Bronchial epithelial cell (primary cell): ENCODE measurements around the gene JCAD. TPM values are rescaled to one million over a fixed set of nuclear protein-coding genes. Genes with fewer than 3 reads are reported as not detected.

ENCODE experiments used
- DNase-seq: peaks from one replicate; pipeline ENCODE4 v3.0.0-alpha.2; 2010; ENCODE audit warnings: low read depth
- FAIRE-seq: peaks from 2 replicates; lab custom pipeline; 2011; peaks lifted over from hg19 to GRCh38; lab: Jason Lieb, UNC
- H3K27me3 ChIP-seq: 2 replicates; pipeline ENCODE4 v1.5.1; 2011; ENCODE audit warnings: low read length; ENCODE audit not compliant: control insufficient read depth, insufficient read depth
- H3K36me3 ChIP-seq: 2 replicates; pipeline ENCODE4 v1.5.1; 2011; ENCODE audit warnings: low read length; ENCODE audit not compliant: control insufficient read depth, insufficient read depth
- H3K4me3 ChIP-seq: 2 replicates; pipeline ENCODE4 v1.5.1; 2011; ENCODE audit warnings: mild to moderate bottlenecking, low read depth, low read length, control low read depth
- CTCF ChIP-seq: IDR thresholded peaks from 2 replicates; pipeline ENCODE4 v1.5.1; 2011; ENCODE audit warnings: mild to moderate bottlenecking, moderate library complexity, low read length, control low read depth, inconsistent platforms; ENCODE audit not compliant: insufficient read depth, severe bottlenecking
- total RNA-seq: library from RNA; depleted of rRNA; stranded (reverse); fragments of >200 nt; gene quantifications from 2 replicates; pipeline ENCODE4 v1.2.1, GENCODE V29; 2014

JCAD gene
- total RNA-seq, 1 donor from 2014 or later, result under 0.01 TPM

GRCh38 chr10:30029164-30029871, 30.1 kb downstream of the JCAD start:
- FAIRE-seq (no peak), DNase-seq (no peak)
- no peak for TF ChIP-seq CTCF
- Histone ChIP-seq H3K4me3 (no peak overlapping the region), H3K27me3 (peaks cover 12% of the 10 kb centered on the region), H3K36me3 (no peaks in the 10 kb centered on the region)

GRCh38 chr10:30028738-30029030, 30.7 kb downstream of the JCAD start:
- no peak for TF ChIP-seq CTCF
- Histone ChIP-seq H3K27me3 (peaks cover 12% of the 10 kb centered on the region), H3K36me3 (no peaks in the 10 kb centered on the region), H3K4me3 (no peak overlapping the region)
- FAIRE-seq, result no peak
- no peak for DNase-seq

- TF ChIP-seq CTCF, result no peak
- no peak for DNase-seq
- no peaks in the 10 kb centered on the region for H3K36me3 ChIP-seq
- FAIRE-seq, result peak; percentile 28
- peaks cover 12% of the 10 kb centered on the region for H3K27me3 ChIP-seq
- no peak overlapping the region for H3K4me3 ChIP-seq
Measured at GRCh38 chr10:30028006-30028737, 31.2 kb downstream of the JCAD start.

- peak; percentile 31 for DNase-seq
- Histone ChIP-seq H3K4me3 (no peak overlapping the region), H3K36me3 (no peaks in the 10 kb centered on the region), H3K27me3 (peaks cover 12% of the 10 kb centered on the region)
- peak; percentile 28 for FAIRE-seq
- TF ChIP-seq CTCF, result peak; percentile 31
Measured at GRCh38 chr10:30027057-30028005, 32.1 kb downstream of the JCAD start.

GRCh38 chr10:30026578-30026977, 32.8 kb downstream of the JCAD start:
- no peak for DNase-seq
- Histone ChIP-seq H3K27me3 (peaks cover 12% of the 10 kb centered on the region), H3K36me3 (no peaks in the 10 kb centered on the region), H3K4me3 (no peak overlapping the region)
- no peak for TF ChIP-seq CTCF
- no peak for FAIRE-seq
